Activated B cell treated with CpG ODN at 0.5 μM for 24 hours (primary cell): ENCODE results near the gene AGMO. TPM values are rescaled to one million over a fixed set of nuclear protein-coding genes. Genes with fewer than 3 reads are reported as not detected.

Experiments
- ATAC-seq: fragments of 200-7000 bp; cut with Tn5 transposase; one replicate; pipeline ENCODE4 v1.10.0; 2021; ENCODE audit warnings: low read depth, mild to moderate bottlenecking, moderate library complexity
- CTCF ChIA-PET: fragments of 350-600 bp; sonication (Branson Sonifier 250); formaldehyde crosslinking; loops from one replicate; lab custom pipeline; 2021; ENCODE audit warnings: antibody characterized with exemption; lab: Charles Lee
- POLR2A ChIA-PET: fragments of 350-600 bp; sonication (Branson Sonifier 250); formaldehyde crosslinking; loops from one replicate; lab custom pipeline; 2021; ENCODE audit warnings: antibody characterized with exemption; lab: Charles Lee
- DNase-seq: peaks from one replicate; pipeline ENCODE4 v3.0.0; 2022
- H3K27ac Mint-ChIP-seq: one replicate; pipeline ENCODE4 v1.8.0; 2020; ENCODE audit warnings: mixed read lengths
- H3K27me3 Mint-ChIP-seq: one replicate; pipeline ENCODE4 v1.8.0; 2021; ENCODE audit warnings: mixed read lengths
- H3K36me3 Mint-ChIP-seq: one replicate; pipeline ENCODE4 v1.8.0; 2021; ENCODE audit warnings: low read depth, mixed read lengths
- H3K4me1 Mint-ChIP-seq: one replicate; pipeline ENCODE4 v1.8.0; 2021; ENCODE audit warnings: mixed read lengths
- H3K4me3 Mint-ChIP-seq: one replicate; pipeline ENCODE4 v1.8.0; 2020; ENCODE audit warnings: mild to moderate bottlenecking, mixed read lengths
- H3K9me3 Mint-ChIP-seq: one replicate; pipeline ENCODE4 v1.8.0; 2020; ENCODE audit warnings: mixed read lengths
- intact Hi-C: fragments of 100-400 bp; cut with micrococcal nuclease; formaldehyde crosslinking; loops from one replicate; pipeline ENCODE4 v1.15.1; 2024
- total RNA-seq: library from RNA; stranded (reverse); gene quantifications from 2 replicates; pipeline ENCODE4 v1.2.3, GENCODE V29; 2022
- TF ChIP-seq, protein P1 (sequence below): fragments of 200-600 bp; IDR thresholded peaks from one replicate; pipeline ENCODE4 v1.8.0; 2022; ENCODE audit warnings: antibody characterized with exemption, mild to moderate bottlenecking

Gene AGMO
- total RNA-seq, 1 donor from 2014 or later = not detected

DNA sequence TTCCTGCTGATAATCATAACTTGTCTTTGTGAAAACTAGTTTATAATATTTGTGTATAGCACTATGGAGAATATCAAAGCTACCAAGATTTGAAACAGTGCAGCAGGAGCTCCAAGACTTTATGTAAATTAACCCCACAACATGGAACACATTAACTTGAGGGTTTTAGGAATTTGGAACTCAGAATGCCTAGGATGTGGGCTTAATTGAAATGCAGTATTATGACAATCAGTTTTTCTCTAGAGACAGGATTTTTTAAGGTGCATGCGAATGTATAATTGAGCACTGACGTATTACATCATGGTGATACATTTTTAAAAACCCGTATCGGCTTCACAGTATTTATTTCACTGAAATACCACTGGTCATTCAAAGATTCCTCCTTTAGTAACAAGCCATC, 346.2 kb downstream of the AGMO start:
- POLR2A ChIA-PET = no interaction called here
- Mint-ChIP-seq H3K9me3 (no peaks in the 10 kb centered on the region), H3K4me3 (no peak overlapping the region), H3K27ac (no peak overlapping the region), H3K27me3 (no peaks in the 10 kb centered on the region), H3K4me1 (no peaks in the 10 kb centered on the region), H3K36me3 (no peaks in the 10 kb centered on the region)
- CTCF ChIA-PET = no interaction called here
- DNase-seq (no peak), ATAC-seq (no peak)
- TF ChIP-seq, protein P1, sequence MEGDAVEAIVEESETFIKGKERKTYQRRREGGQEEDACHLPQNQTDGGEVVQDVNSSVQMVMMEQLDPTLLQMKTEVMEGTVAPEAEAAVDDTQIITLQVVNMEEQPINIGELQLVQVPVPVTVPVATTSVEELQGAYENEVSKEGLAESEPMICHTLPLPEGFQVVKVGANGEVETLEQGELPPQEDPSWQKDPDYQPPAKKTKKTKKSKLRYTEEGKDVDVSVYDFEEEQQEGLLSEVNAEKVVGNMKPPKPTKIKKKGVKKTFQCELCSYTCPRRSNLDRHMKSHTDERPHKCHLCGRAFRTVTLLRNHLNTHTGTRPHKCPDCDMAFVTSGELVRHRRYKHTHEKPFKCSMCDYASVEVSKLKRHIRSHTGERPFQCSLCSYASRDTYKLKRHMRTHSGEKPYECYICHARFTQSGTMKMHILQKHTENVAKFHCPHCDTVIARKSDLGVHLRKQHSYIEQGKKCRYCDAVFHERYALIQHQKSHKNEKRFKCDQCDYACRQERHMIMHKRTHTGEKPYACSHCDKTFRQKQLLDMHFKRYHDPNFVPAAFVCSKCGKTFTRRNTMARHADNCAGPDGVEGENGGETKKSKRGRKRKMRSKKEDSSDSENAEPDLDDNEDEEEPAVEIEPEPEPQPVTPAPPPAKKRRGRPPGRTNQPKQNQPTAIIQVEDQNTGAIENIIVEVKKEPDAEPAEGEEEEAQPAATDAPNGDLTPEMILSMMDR = no peak
- intact Hi-C loops = no loop called here

DNA sequence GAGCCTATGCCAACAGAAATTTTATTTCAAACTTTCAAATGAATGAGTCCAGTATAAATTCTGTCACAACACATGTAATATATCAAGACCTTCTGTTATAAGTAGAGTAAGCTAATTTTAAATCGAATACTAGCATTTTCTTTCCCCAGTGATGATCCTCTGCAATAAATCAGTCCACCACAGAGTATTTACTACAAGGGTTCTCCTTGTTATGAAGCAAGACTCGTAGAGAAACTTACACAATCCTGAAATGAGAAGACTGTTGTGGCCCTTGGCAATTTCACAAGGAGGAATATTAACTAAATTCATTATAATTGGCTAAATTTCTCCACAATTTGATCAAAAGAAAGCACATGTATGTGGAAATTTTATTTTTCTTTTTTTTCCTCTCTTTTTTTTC, 346.8 kb downstream of the AGMO start:
- intact Hi-C loops = no loop called here
- DNase-seq = no peak
- H3K27ac Mint-ChIP-seq = no peak overlapping the region
- ChIA-PET CTCF (no interaction called here), POLR2A (no interaction called here)
- no peaks in the 10 kb centered on the region for H3K27me3 Mint-ChIP-seq
- no peaks in the 10 kb centered on the region for H3K4me1 Mint-ChIP-seq
- H3K36me3 Mint-ChIP-seq = no peaks in the 10 kb centered on the region
- H3K4me3 Mint-ChIP-seq = no peak overlapping the region
- ATAC-seq = no peak
- TF ChIP-seq, protein P1 = no peak
- no peaks in the 10 kb centered on the region for H3K9me3 Mint-ChIP-seq

DNA sequence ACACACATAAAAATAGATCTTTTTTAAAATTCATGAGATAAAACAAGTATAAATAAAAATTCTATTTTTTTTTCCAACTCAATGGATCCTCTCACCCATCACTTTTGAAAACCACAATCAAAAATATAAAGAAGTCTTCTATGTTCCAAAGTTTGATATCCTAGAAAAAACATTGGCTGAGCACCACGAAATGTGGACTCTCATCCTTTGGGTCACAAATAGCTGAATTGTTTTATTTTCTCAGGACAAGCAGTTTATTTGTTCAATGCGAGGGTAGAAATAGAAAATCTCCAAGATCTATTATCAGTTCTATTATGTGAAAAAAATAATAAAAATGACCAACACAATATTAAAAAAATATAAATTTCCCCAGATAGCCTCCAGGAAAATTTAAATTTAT, 348.7 kb downstream of the AGMO start:
- DNase-seq (no peak), ATAC-seq (no peak)
- intact Hi-C loops = no loop called here
- CTCF ChIA-PET = no interaction called here
- TF ChIP-seq, protein P1 = no peak
- H3K4me3 Mint-ChIP-seq = no peak overlapping the region
- H3K9me3 Mint-ChIP-seq = no peaks in the 10 kb centered on the region
- H3K36me3 Mint-ChIP-seq = no peaks in the 10 kb centered on the region
- POLR2A ChIA-PET = no interaction called here
- H3K27me3 Mint-ChIP-seq = no peaks in the 10 kb centered on the region
- H3K4me1 Mint-ChIP-seq = no peaks in the 10 kb centered on the region
- no peak overlapping the region for H3K27ac Mint-ChIP-seq

GRCh38 chr7:15209429-15209828, 352.4 kb downstream of the AGMO start:
- Mint-ChIP-seq H3K27me3 (no peaks in the 10 kb centered on the region), H3K9me3 (no peaks in the 10 kb centered on the region), H3K4me3 (no peak overlapping the region), H3K36me3 (no peaks in the 10 kb centered on the region), H3K4me1 (no peaks in the 10 kb centered on the region), H3K27ac (no peak overlapping the region)
- intact Hi-C loops = no loop called here
- CTCF ChIA-PET = no interaction called here
- DNase-seq (no peak), ATAC-seq (no peak)
- TF ChIP-seq, protein P1 = no peak
- POLR2A ChIA-PET = no interaction called here

DNA sequence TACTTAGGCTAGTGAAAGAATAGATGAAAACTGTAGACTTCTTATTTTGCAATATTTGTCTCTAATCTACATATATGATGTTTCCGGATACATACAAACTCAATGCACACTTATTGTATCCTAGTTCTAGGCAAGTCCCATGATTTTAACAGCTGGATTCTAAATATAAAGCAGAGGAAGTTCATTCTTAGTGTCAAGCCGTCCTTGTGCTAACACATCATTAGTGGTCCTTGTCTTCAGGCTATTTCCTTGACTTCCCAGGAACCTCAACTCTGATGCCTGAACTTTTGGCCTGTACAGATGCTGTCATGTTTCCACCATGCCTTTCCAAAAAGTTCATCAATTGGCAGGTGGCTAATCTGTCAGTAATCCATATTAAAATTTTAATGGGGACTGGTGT, 357.4 kb downstream of the AGMO start:
- intact Hi-C loops = no loop called here
- H3K4me1 Mint-ChIP-seq = no peaks in the 10 kb centered on the region
- TF ChIP-seq, protein P1 = no peak
- ChIA-PET POLR2A (no interaction called here), CTCF (no interaction called here)
- no peaks in the 10 kb centered on the region for H3K27me3 Mint-ChIP-seq
- no peak overlapping the region for H3K27ac Mint-ChIP-seq
- no peaks in the 10 kb centered on the region for H3K36me3 Mint-ChIP-seq
- H3K4me3 Mint-ChIP-seq = no peak overlapping the region
- no peaks in the 10 kb centered on the region for H3K9me3 Mint-ChIP-seq
- ATAC-seq (no peak), DNase-seq (no peak)
